ENCODE measurements around the gene MECP2. TPM values are rescaled to one million over a fixed set of nuclear protein-coding genes. Genes with fewer than 3 reads are reported as not detected.

The MECP2 gene
- total and polyA plus RNA-seq, 2 donors from 2014 or later, result 14.0 to 74.7 TPM

GRCh38 chrX:154010330-154011087 is 87.0 kb downstream of the MECP2 start:
- H3K9ac ChIP-seq (ENCODE audit: low read length in 3 of 3), result no peak overlapping the region
- intact Hi-C loops (cut with DNase I), result no loop called here
- TF ChIP-seq CTCF (IDR thresholded peaks at IDR 0.05; ENCODE audit: borderline replicate concordance, extremely low read depth, insufficient read depth), result no peak
- no peak overlapping the region for H3K27ac ChIP-seq (ENCODE audit: low read depth in 2 of 2, low read length in 2 of 2)
- H3K27me3 ChIP-seq (ENCODE audit: control insufficient read depth, insufficient read depth, low read length), result no peaks in the 10 kb centered on the region
- DNase-seq (peak in 1 of 5 donors; percentile 47), FAIRE-seq (no peak)
- no peaks in the 10 kb centered on the region for H3K9me3 ChIP-seq (ENCODE audit: control insufficient read depth in 2 of 3, insufficient read depth in 1 of 3, low read length in 3 of 3)
- H3K4me1 ChIP-seq (ENCODE audit: control insufficient read depth in 2 of 3, insufficient read depth in 2 of 3, low read depth in 1 of 3, low read length in 3 of 3), result no peaks in the 10 kb centered on the region
- no peaks in the 10 kb centered on the region for H3K36me3 ChIP-seq (ENCODE audit: control insufficient read depth in 2 of 3, insufficient read depth in 3 of 3, low read length in 3 of 3)
- H3K4me3 ChIP-seq (ENCODE audit: low read length in 3 of 3), result no peak overlapping the region

GRCh38 chrX:154008521-154008920 is 89.0 kb downstream of the MECP2 start:
- H3K36me3 ChIP-seq (ENCODE audit: control insufficient read depth in 2 of 3, insufficient read depth in 3 of 3, low read length in 3 of 3), result no peaks in the 10 kb centered on the region
- H3K27ac ChIP-seq (ENCODE audit: low read depth in 2 of 2, low read length in 2 of 2), result no peak overlapping the region
- TF ChIP-seq CTCF (IDR thresholded peaks at IDR 0.05; ENCODE audit: borderline replicate concordance, extremely low read depth, insufficient read depth), result no peak
- intact Hi-C loops (cut with DNase I), result no loop called here
- no peak overlapping the region for H3K9ac ChIP-seq (ENCODE audit: low read length in 3 of 3)
- DNase-seq (no peak), FAIRE-seq (no peak)
- no peaks in the 10 kb centered on the region for H3K27me3 ChIP-seq (ENCODE audit: control insufficient read depth, insufficient read depth, low read length)
- H3K9me3 ChIP-seq (ENCODE audit: control insufficient read depth in 2 of 3, insufficient read depth in 1 of 3, low read length in 3 of 3), result no peaks in the 10 kb centered on the region
- H3K4me3 ChIP-seq (ENCODE audit: low read length in 3 of 3), result no peak overlapping the region
- H3K4me1 ChIP-seq (ENCODE audit: control insufficient read depth in 2 of 3, insufficient read depth in 2 of 3, low read depth in 1 of 3, low read length in 3 of 3), result no peaks in the 10 kb centered on the region

- intact Hi-C loops (cut with DNase I), result no loop called here
- no peaks in the 10 kb centered on the region for H3K27me3 ChIP-seq (ENCODE audit: control insufficient read depth, insufficient read depth, low read length)
- no peaks in the 10 kb centered on the region for H3K9me3 ChIP-seq (ENCODE audit: control insufficient read depth in 2 of 3, insufficient read depth in 1 of 3, low read length in 3 of 3)
- no peaks in the 10 kb centered on the region for H3K36me3 ChIP-seq (ENCODE audit: control insufficient read depth in 2 of 3, insufficient read depth in 3 of 3, low read length in 3 of 3)
- H3K4me1 ChIP-seq (ENCODE audit: control insufficient read depth in 2 of 3, insufficient read depth in 2 of 3, low read depth in 1 of 3, low read length in 3 of 3), result no peaks in the 10 kb centered on the region
- no peak overlapping the region for H3K4me3 ChIP-seq (ENCODE audit: low read length in 3 of 3)
- DNase-seq (peak in 1 of 5 donors; percentile 70), FAIRE-seq (no peak)
- no peak overlapping the region for H3K9ac ChIP-seq (ENCODE audit: low read length in 3 of 3)
- TF ChIP-seq CTCF (IDR thresholded peaks at IDR 0.05; ENCODE audit: borderline replicate concordance, extremely low read depth, insufficient read depth), result no peak
- no peak overlapping the region for H3K27ac ChIP-seq (ENCODE audit: low read depth in 2 of 2, low read length in 2 of 2)
Measured at GRCh38 chrX:154006947-154007346, 90.6 kb downstream of the MECP2 start.

Measured in kidney (tissue), 14 donors.